GM12801 (cell line): ENCODE measurements around the gene LUZP1.

Source experiments
- CTCF ChIP-seq: IDR thresholded peaks from one replicate; pipeline ENCODE4 v1.5.1; 2011; ENCODE audit warnings: control low read depth; ENCODE audit not compliant: insufficient read length; ENCODE audit errors: extremely low read depth

Gene LUZP1

GRCh38 chr1:23168445-23169194 lies at the start of gene LUZP1:
Gene LUZP1 (minus strand): TSS chr1:23168856.
- no peak for TF ChIP-seq CTCF

- no peak for TF ChIP-seq CTCF
These were observed 48.9 kb upstream of the LUZP1 start, which contains the start of gene HTR1D for GRCh38 chr1:23217421-23218115. Gene HTR1D (minus strand): TSS chr1:23217502. CDS start chr1:23194219, 23,283 bp downstream.

GRCh38 chr1:23216771-23217420 lies 48.2 kb upstream of the LUZP1 start:
- TF ChIP-seq CTCF = no peak

- no peak for TF ChIP-seq CTCF
These were observed 47.2 kb upstream of the LUZP1 start for GRCh38 chr1:23215751-23216449.

GRCh38 chr1:23215291-23215690 lies 46.6 kb upstream of the LUZP1 start:
- TF ChIP-seq CTCF = no peak

GRCh38 chr1:23214640-23215039 lies 46.0 kb upstream of the LUZP1 start:
- TF ChIP-seq CTCF = no peak

- TF ChIP-seq CTCF = no peak
These were observed 43.3 kb upstream of the LUZP1 start for GRCh38 chr1:23211955-23212354.
